Measurements from ENCODE around the gene ZNF362. TPM values are rescaled to one million over a fixed set of nuclear protein-coding genes. Genes with fewer than 3 reads are reported as not detected.

Gene ZNF362
- total RNA-seq, 2 experiments from 2014 or later: 24.7 to 26.6 TPM

GRCh38 chr1:33273406-33273805 lies 17.1 kb downstream of the ZNF362 start:
- Histone ChIP-seq H3K9me3 (ENCODE audit: control insufficient read depth in 1 of 2, insufficient read depth in 1 of 2, low read length in 2 of 2) (no peaks in the 10 kb centered on the region), H3K27ac (ENCODE audit: low read depth in 1 of 2, low read length in 2 of 2) (peak overlapping the region in 1 of 2 donors; percentile 57), H3K4me3 (ENCODE audit: low read length) (no peak overlapping the region), H3K4me1 (ENCODE audit: insufficient read depth, low read length) (peaks cover 28% of the 10 kb centered on the region), H3K36me3 (ENCODE audit: insufficient read depth, low read length) (peaks cover 34% of the 10 kb centered on the region), H3K27me3 (ENCODE audit: control insufficient read depth in 1 of 2, insufficient read depth in 2 of 2, low read length in 2 of 2) (no peaks in the 10 kb centered on the region)
- peak overlapping the region; percentile 28 for H3K27ac Mint-ChIP-seq
- POLR2A ChIA-PET: interaction anchor here (1.0 kb wide), 1 partner anchor 14 kb away, joined by 3 read pairs; no protein-coding TSS in a partner anchor
- ATAC-seq (ENCODE audit: poor library complexity) (peak; percentile 65), DNase-seq (peak in 3 of 14 experiments; percentile 26 to 52 (median 34))
- no peaks in the 10 kb centered on the region for H3K27me3 Mint-ChIP-seq
- intact Hi-C loops (cut with DNase I, micrococcal nuclease): no loop called here
- H3K4me1 Mint-ChIP-seq (ENCODE audit: low read depth): peaks cover 38% of the 10 kb centered on the region
- no peak for TF ChIP-seq CTCF (IDR thresholded peaks at IDR 0.05)
- no peaks in the 10 kb centered on the region for H3K9me3 Mint-ChIP-seq
- H3K36me3 Mint-ChIP-seq (ENCODE audit: low read depth): peaks cover 44% of the 10 kb centered on the region
- H3K4me3 Mint-ChIP-seq: no peak overlapping the region
- CTCF ChIA-PET: no interaction called here

- no peaks in the 10 kb centered on the region for H3K9me3 Mint-ChIP-seq
- no peaks in the 10 kb centered on the region for H3K27me3 Mint-ChIP-seq
- peaks cover 36% of the 10 kb centered on the region for H3K4me1 Mint-ChIP-seq (ENCODE audit: low read depth)
- ChIA-PET POLR2A (interaction anchor here (1.0 kb wide), 1 partner anchor 14 kb away, joined by 3 read pairs; no protein-coding TSS in a partner anchor), CTCF (no interaction called here)
- Histone ChIP-seq H3K9me3 (ENCODE audit: control insufficient read depth in 1 of 2, insufficient read depth in 1 of 2, low read length in 2 of 2) (no peaks in the 10 kb centered on the region), H3K27ac (ENCODE audit: low read depth in 1 of 2, low read length in 2 of 2) (peak overlapping the region in 1 of 2 donors; percentile 5), H3K27me3 (ENCODE audit: control insufficient read depth in 1 of 2, insufficient read depth in 2 of 2, low read length in 2 of 2) (no peaks in the 10 kb centered on the region), H3K36me3 (ENCODE audit: insufficient read depth, low read length) (peaks cover 38% of the 10 kb centered on the region), H3K4me3 (ENCODE audit: low read length) (no peak overlapping the region), H3K4me1 (ENCODE audit: insufficient read depth, low read length) (peaks cover 28% of the 10 kb centered on the region)
- H3K36me3 Mint-ChIP-seq (ENCODE audit: low read depth): peaks cover 43% of the 10 kb centered on the region
- no peak for ATAC-seq (ENCODE audit: poor library complexity)
- H3K27ac Mint-ChIP-seq: peak overlapping the region; percentile 44
- no peak overlapping the region for H3K4me3 Mint-ChIP-seq
- intact Hi-C loops (cut with DNase I, micrococcal nuclease): no loop called here
- peak in 1 of 14 experiments; percentile 5 for DNase-seq
- TF ChIP-seq CTCF (IDR thresholded peaks at IDR 0.05): no peak
Observed at GRCh38 chr1:33273961-33274371, 17.7 kb downstream of the ZNF362 start.

- Mint-ChIP-seq H3K36me3 (ENCODE audit: low read depth) (peaks cover 45% of the 10 kb centered on the region), H3K27me3 (no peaks in the 10 kb centered on the region), H3K9me3 (no peaks in the 10 kb centered on the region), H3K4me1 (ENCODE audit: low read depth) (peaks cover 36% of the 10 kb centered on the region), H3K4me3 (no peak overlapping the region), H3K27ac (peak overlapping the region; percentile 44)
- CTCF ChIA-PET: no interaction called here
- Histone ChIP-seq H3K27me3 (ENCODE audit: control insufficient read depth in 1 of 2, insufficient read depth in 2 of 2, low read length in 2 of 2) (no peaks in the 10 kb centered on the region), H3K36me3 (ENCODE audit: insufficient read depth, low read length) (peaks cover 42% of the 10 kb centered on the region), H3K9me3 (ENCODE audit: control insufficient read depth in 1 of 2, insufficient read depth in 1 of 2, low read length in 2 of 2) (no peaks in the 10 kb centered on the region), H3K4me3 (ENCODE audit: low read length) (no peak overlapping the region), H3K4me1 (ENCODE audit: insufficient read depth, low read length) (peaks cover 28% of the 10 kb centered on the region), H3K27ac (ENCODE audit: low read depth in 1 of 2, low read length in 2 of 2) (peak overlapping the region in 1 of 2 donors; percentile 5)
- no peak for ATAC-seq (ENCODE audit: poor library complexity)
- POLR2A ChIA-PET: interaction anchor here (0.8 kb wide), 1 partner anchor 21 kb away, joined by 3 read pairs; no protein-coding TSS in a partner anchor
- no peak for DNase-seq
- intact Hi-C loops (cut with DNase I, micrococcal nuclease): no loop called here
- no peak for TF ChIP-seq CTCF (IDR thresholded peaks at IDR 0.05)
Observed at GRCh38 chr1:33274446-33274845, 18.2 kb downstream of the ZNF362 start.
